ENCODE data around the gene ZNF791. TPM values are rescaled to one million over a fixed set of nuclear protein-coding genes. Genes with fewer than 3 reads are reported as not detected.
A peak's percentile ranks its signal among the peaks of the same experiment; 100 is the strongest.
"Not testable (repeated sequence)": the region's sequence is repeated elsewhere in the genome, so short reads cannot be mapped to it uniquely, and the experiment has no call there.

Gene ZNF791
- total and polyA plus RNA-seq, 9 donors: 7.5 to 13.6 (median 11.8) TPM

GRCh38 chr19:12675399-12675798 lies 64.7 kb downstream of the ZNF791 start:
- Histone ChIP-seq H3K27me3 (ENCODE audit: control insufficient read depth, insufficient read depth, low read length) (no peaks in the 10 kb centered on the region), H3K27ac (ENCODE audit: low read length) (no peak overlapping the region), H3K9me3 (replicated peaks; ENCODE audit: control insufficient read depth, low read depth, low read length) (no peaks in the 10 kb centered on the region), H3K36me3 (ENCODE audit: control insufficient read depth, insufficient read depth, low read length) (peaks cover 72% of the 10 kb centered on the region), H3K4me1 (ENCODE audit: control insufficient read depth, insufficient read depth, low read length) (peaks cover 6% of the 10 kb centered on the region), H3K4me3 (ENCODE audit: low read length) (no peak overlapping the region)
- DNase-seq: no peak
- WGBS (ENCODE audit: insufficient coverage): 93% methylated on average over 7 of the region's 10 CpGs

GRCh38 chr19:12675940-12676339 lies 65.2 kb downstream of the ZNF791 start:
- peaks cover 2% of the 10 kb centered on the region for H3K4me1 ChIP-seq (ENCODE audit: control insufficient read depth, insufficient read depth, low read length)
- peaks cover 72% of the 10 kb centered on the region for H3K36me3 ChIP-seq (ENCODE audit: control insufficient read depth, insufficient read depth, low read length)
- no peaks in the 10 kb centered on the region for H3K9me3 ChIP-seq (replicated peaks; ENCODE audit: control insufficient read depth, low read depth, low read length)
- H3K27me3 ChIP-seq (ENCODE audit: control insufficient read depth, insufficient read depth, low read length): no peaks in the 10 kb centered on the region
- no peak overlapping the region for H3K4me3 ChIP-seq (ENCODE audit: low read length)
- DNase-seq: no peak
- WGBS (ENCODE audit: insufficient coverage): 89% methylated on average over 14 of the region's 15 CpGs
- H3K27ac ChIP-seq (ENCODE audit: low read length): no peak overlapping the region

- Histone ChIP-seq H3K9me3 (replicated peaks; ENCODE audit: control insufficient read depth, low read depth, low read length) (no peaks in the 10 kb centered on the region), H3K36me3 (ENCODE audit: control insufficient read depth, insufficient read depth, low read length) (peaks cover 72% of the 10 kb centered on the region), H3K27me3 (ENCODE audit: control insufficient read depth, insufficient read depth, low read length) (no peaks in the 10 kb centered on the region), H3K27ac (ENCODE audit: low read length) (no peak overlapping the region), H3K4me1 (ENCODE audit: control insufficient read depth, insufficient read depth, low read length) (peaks cover 2% of the 10 kb centered on the region), H3K4me3 (ENCODE audit: low read length) (no peak overlapping the region)
- peak; percentile 79 for DNase-seq
- 10% methylated on average over 3 of the region's 4 CpGs for WGBS (ENCODE audit: insufficient coverage)
Measured at GRCh38 chr19:12676384-12676792, 65.7 kb downstream of the ZNF791 start.

GRCh38 chr19:12676928-12677327 lies 66.2 kb downstream of the ZNF791 start:
- H3K4me1 ChIP-seq (ENCODE audit: control insufficient read depth, insufficient read depth, low read length): peaks cover 2% of the 10 kb centered on the region
- no peaks in the 10 kb centered on the region for H3K9me3 ChIP-seq (replicated peaks; ENCODE audit: control insufficient read depth, low read depth, low read length)
- no peak overlapping the region for H3K4me3 ChIP-seq (ENCODE audit: low read length)
- H3K27me3 ChIP-seq (ENCODE audit: control insufficient read depth, insufficient read depth, low read length): no peaks in the 10 kb centered on the region
- H3K36me3 ChIP-seq (ENCODE audit: control insufficient read depth, insufficient read depth, low read length): peaks cover 71% of the 10 kb centered on the region
- 78% methylated on average over 4 of the region's 12 CpGs for WGBS (ENCODE audit: insufficient coverage)
- DNase-seq: no peak
- H3K27ac ChIP-seq (ENCODE audit: low read length): no peak overlapping the region

- H3K27me3 ChIP-seq (ENCODE audit: control insufficient read depth, insufficient read depth, low read length); H3K9me3 ChIP-seq (replicated peaks; ENCODE audit: control insufficient read depth, low read depth, low read length); DNase-seq; H3K27ac ChIP-seq (ENCODE audit: low read length); H3K4me1 ChIP-seq (ENCODE audit: control insufficient read depth, insufficient read depth, low read length); H3K4me3 ChIP-seq (ENCODE audit: low read length): not testable (repeated sequence)
- 85% methylated on average over 5 of the region's 5 CpGs for WGBS (ENCODE audit: insufficient coverage)
- H3K36me3 ChIP-seq (ENCODE audit: control insufficient read depth, insufficient read depth, low read length): peaks cover 61% of the 10 kb centered on the region
Measured at GRCh38 chr19:12678039-12678438, 67.3 kb downstream of the ZNF791 start.

- no peaks in the 10 kb centered on the region for H3K27me3 ChIP-seq (ENCODE audit: control insufficient read depth, insufficient read depth, low read length)
- no peak for DNase-seq
- no peaks in the 10 kb centered on the region for H3K9me3 ChIP-seq (replicated peaks; ENCODE audit: control insufficient read depth, low read depth, low read length)
- no peak overlapping the region for H3K4me3 ChIP-seq (ENCODE audit: low read length)
- no peak overlapping the region for H3K27ac ChIP-seq (ENCODE audit: low read length)
- WGBS (ENCODE audit: insufficient coverage): 95% methylated on average over 8 of the region's 9 CpGs
- peaks cover 46% of the 10 kb centered on the region for H3K36me3 ChIP-seq (ENCODE audit: control insufficient read depth, insufficient read depth, low read length)
- peaks cover 2% of the 10 kb centered on the region for H3K4me1 ChIP-seq (ENCODE audit: control insufficient read depth, insufficient read depth, low read length)
Measured at GRCh38 chr19:12680034-12680433, 69.3 kb downstream of the ZNF791 start.

GRCh38 chr19:12681074-12681987 lies 70.6 kb downstream of the ZNF791 start, which contains the start of gene DHPS:
Gene DHPS, minus strand, starts transcription at chr19:12681880. Its CDS starts 114 bp downstream, at chr19:12681766.
- Histone ChIP-seq H3K27ac (ENCODE audit: low read length) (peak within 1 kb of the TSS; percentile 99), H3K4me1 (ENCODE audit: control insufficient read depth, insufficient read depth, low read length) (peaks cover 2% of the 10 kb centered on the region), H3K27me3 (ENCODE audit: control insufficient read depth, insufficient read depth, low read length) (no peaks in the 10 kb centered on the region), H3K9me3 (replicated peaks; ENCODE audit: control insufficient read depth, low read depth, low read length) (no peaks in the 10 kb centered on the region), H3K4me3 (ENCODE audit: low read length) (peak within 1 kb of the TSS; percentile 99), H3K36me3 (ENCODE audit: control insufficient read depth, insufficient read depth, low read length) (peaks cover 34% of the 10 kb centered on the region)
- under 1% methylated on average over 68 of the region's 68 CpGs for WGBS (ENCODE audit: insufficient coverage)
- peak; percentile 99 for DNase-seq

Other genes starting within 250 kb of the ZNF791 start
- 4.7 TPM for gene ZNF442, start 245.2 kb upstream of the ZNF791 start, total RNA-seq
- gene ZNF442, start 245.2 kb upstream of the ZNF791 start, polyA plus RNA-seq (ENCODE audit: insufficient read depth in 1 of 8, insufficient read length in 8 of 8, low replicate concordance in 1 of 8): 1 to 10 TPM; 1.5 to 2.8 (median 2.0) TPM
- gene ZNF799, start 209.6 kb upstream of the ZNF791 start, total RNA-seq: 5.9 TPM
- 1 to 10 TPM; 3.7 to 5.2 (median 4.5) TPM for gene ZNF799, start 209.6 kb upstream of the ZNF791 start, polyA plus RNA-seq (ENCODE audit: insufficient read depth in 1 of 8, insufficient read length in 8 of 8, low replicate concordance in 1 of 8)
- 5.4 TPM for gene ZNF443, start 169.9 kb upstream of the ZNF791 start, total RNA-seq
- 1 to 10 TPM; 2.5 to 4.4 (median 3.3) TPM for gene ZNF443, start 169.9 kb upstream of the ZNF791 start, polyA plus RNA-seq (ENCODE audit: insufficient read depth in 1 of 8, insufficient read length in 8 of 8, low replicate concordance in 1 of 8)
- 5.4 TPM for gene ZNF709, start 126.1 kb upstream of the ZNF791 start, total RNA-seq
- 1 to 10 TPM; 1.2 to 3.7 (median 2.4) TPM for gene ZNF709, start 126.1 kb upstream of the ZNF791 start, polyA plus RNA-seq (ENCODE audit: insufficient read depth in 1 of 8, insufficient read length in 8 of 8, low replicate concordance in 1 of 8)
- 11.7 TPM for gene ZNF564, start 59.4 kb upstream of the ZNF791 start, total RNA-seq
- gene ZNF564, start 59.4 kb upstream of the ZNF791 start, polyA plus RNA-seq (ENCODE audit: insufficient read depth in 1 of 8, insufficient read length in 8 of 8, low replicate concordance in 1 of 8): 1 to 10 TPM; 3.9 to 5.4 (median 4.3) TPM
- 4.8 TPM for gene ZNF490, start 107 bp upstream of the ZNF791 start, total RNA-seq
- 1 to 10 TPM; 1.6 to 3.9 (median 2.5) TPM for gene ZNF490, start 107 bp upstream of the ZNF791 start, polyA plus RNA-seq (ENCODE audit: insufficient read depth in 1 of 8, insufficient read length in 8 of 8, low replicate concordance in 1 of 8)
- gene MAN2B1, start 55.8 kb downstream of the ZNF791 start, total RNA-seq: 23.5 TPM
- 10 to 100 TPM; 26.7 to 39.9 (median 31.9) TPM for gene MAN2B1, start 55.8 kb downstream of the ZNF791 start, polyA plus RNA-seq (ENCODE audit: insufficient read depth in 1 of 8, insufficient read length in 8 of 8, low replicate concordance in 1 of 8)
- gene WDR83, start 55.9 kb downstream of the ZNF791 start, total RNA-seq: 6.8 TPM
- gene WDR83, start 55.9 kb downstream of the ZNF791 start, polyA plus RNA-seq (ENCODE audit: insufficient read depth in 1 of 8, insufficient read length in 8 of 8, low replicate concordance in 1 of 8): 10 to 100 TPM in 6 of 8 donors, 1 to 10 TPM in 2; 8.8 to 16.0 (median 13.1) TPM
- 68.0 TPM for gene DHPS, start 71.0 kb downstream of the ZNF791 start, total RNA-seq
- 10 to 100 TPM; 55.2 to 73.4 (median 63.3) TPM for gene DHPS, start 71.0 kb downstream of the ZNF791 start, polyA plus RNA-seq (ENCODE audit: insufficient read depth in 1 of 8, insufficient read length in 8 of 8, low replicate concordance in 1 of 8)
- not detected for gene GNG14, start 77.1 kb downstream of the ZNF791 start, total RNA-seq
- gene GNG14, start 77.1 kb downstream of the ZNF791 start, polyA plus RNA-seq (ENCODE audit: insufficient read depth in 1 of 8, insufficient read length in 8 of 8, low replicate concordance in 1 of 8): under 1 TPM in 1 of 8 donors, not detected in 7; 0.33 TPM
- gene FBXW9, start 85.7 kb downstream of the ZNF791 start, total RNA-seq: 3.9 TPM
- gene FBXW9, start 85.7 kb downstream of the ZNF791 start, polyA plus RNA-seq (ENCODE audit: insufficient read depth in 1 of 8, insufficient read length in 8 of 8, low replicate concordance in 1 of 8): 1 to 10 TPM; 4.1 to 5.7 (median 4.7) TPM
- 19.6 TPM for gene TNPO2, start 113.0 kb downstream of the ZNF791 start, total RNA-seq
- gene TNPO2, start 113.0 kb downstream of the ZNF791 start, polyA plus RNA-seq (ENCODE audit: insufficient read depth in 1 of 8, insufficient read length in 8 of 8, low replicate concordance in 1 of 8): 10 to 100 TPM; 45.9 to 68.6 (median 56.5) TPM
- 208 TPM for gene TRIR, start 123.8 kb downstream of the ZNF791 start, total RNA-seq
- gene TRIR, start 123.8 kb downstream of the ZNF791 start, polyA plus RNA-seq (ENCODE audit: insufficient read depth in 1 of 8, insufficient read length in 8 of 8, low replicate concordance in 1 of 8): 100 to 1,000 TPM; 188 to 237 (median 203) TPM
- gene GET3, start 126.6 kb downstream of the ZNF791 start, total RNA-seq: 37.6 TPM
- 10 to 100 TPM; 42.8 to 58.7 (median 51.6) TPM for gene GET3, start 126.6 kb downstream of the ZNF791 start, polyA plus RNA-seq (ENCODE audit: insufficient read depth in 1 of 8, insufficient read length in 8 of 8, low replicate concordance in 1 of 8)
- gene BEST2, start 140.9 kb downstream of the ZNF791 start, total RNA-seq: not detected
- under 1 TPM in 2 of 8 donors, not detected in 6; 0.13 to 0.16 TPM for gene BEST2, start 140.9 kb downstream of the ZNF791 start, polyA plus RNA-seq (ENCODE audit: insufficient read depth in 1 of 8, insufficient read length in 8 of 8, low replicate concordance in 1 of 8)
- gene HOOK2, start 164.6 kb downstream of the ZNF791 start, total RNA-seq: 19.1 TPM
- 10 to 100 TPM; 13.1 to 40.8 (median 24.0) TPM for gene HOOK2, start 164.6 kb downstream of the ZNF791 start, polyA plus RNA-seq (ENCODE audit: insufficient read depth in 1 of 8, insufficient read length in 8 of 8, low replicate concordance in 1 of 8)
- gene JUNB, start 180.6 kb downstream of the ZNF791 start, total RNA-seq: 39.1 TPM
- 100 to 1,000 TPM in 1 of 8 donors, 10 to 100 TPM in 7; 17.8 to 157 (median 66.9) TPM for gene JUNB, start 180.6 kb downstream of the ZNF791 start, polyA plus RNA-seq (ENCODE audit: insufficient read depth in 1 of 8, insufficient read length in 8 of 8, low replicate concordance in 1 of 8)
- 191 TPM for gene PRDX2, start 190.9 kb downstream of the ZNF791 start, total RNA-seq
- gene PRDX2, start 190.9 kb downstream of the ZNF791 start, polyA plus RNA-seq (ENCODE audit: insufficient read depth in 1 of 8, insufficient read length in 8 of 8, low replicate concordance in 1 of 8): 100 to 1,000 TPM; 143 to 189 (median 171) TPM
- 5.1 TPM for gene THSD8, start 191.1 kb downstream of the ZNF791 start, total RNA-seq
- gene THSD8, start 191.1 kb downstream of the ZNF791 start, polyA plus RNA-seq (ENCODE audit: insufficient read depth in 1 of 8, insufficient read length in 8 of 8, low replicate concordance in 1 of 8): 1 to 10 TPM in 7 of 8 donors, under 1 TPM in 1; 0.84 to 4.8 (median 2.9) TPM
- 12.6 TPM for gene RNASEH2A, start 195.7 kb downstream of the ZNF791 start, total RNA-seq
- 10 to 100 TPM; 19.4 to 31.5 (median 23.3) TPM for gene RNASEH2A, start 195.7 kb downstream of the ZNF791 start, polyA plus RNA-seq (ENCODE audit: insufficient read depth in 1 of 8, insufficient read length in 8 of 8, low replicate concordance in 1 of 8)
- not detected for gene RTBDN, start 223.7 kb downstream of the ZNF791 start, total RNA-seq
- gene RTBDN, start 223.7 kb downstream of the ZNF791 start, polyA plus RNA-seq (ENCODE audit: insufficient read depth in 1 of 8, insufficient read length in 8 of 8, low replicate concordance in 1 of 8): under 1 TPM in 2 of 8 donors, not detected in 6; 0.06 to 0.24 TPM
- 0.09 TPM for gene MAST1, start 227.6 kb downstream of the ZNF791 start, total RNA-seq
- under 1 TPM; 0.23 to 0.90 (median 0.61) TPM for gene MAST1, start 227.6 kb downstream of the ZNF791 start, polyA plus RNA-seq (ENCODE audit: insufficient read depth in 1 of 8, insufficient read length in 8 of 8, low replicate concordance in 1 of 8)

All from muscle of leg (tissue), 11 donors.